ENCODE results near the gene PDE6D.

- TF ChIP-seq, protein P1, sequence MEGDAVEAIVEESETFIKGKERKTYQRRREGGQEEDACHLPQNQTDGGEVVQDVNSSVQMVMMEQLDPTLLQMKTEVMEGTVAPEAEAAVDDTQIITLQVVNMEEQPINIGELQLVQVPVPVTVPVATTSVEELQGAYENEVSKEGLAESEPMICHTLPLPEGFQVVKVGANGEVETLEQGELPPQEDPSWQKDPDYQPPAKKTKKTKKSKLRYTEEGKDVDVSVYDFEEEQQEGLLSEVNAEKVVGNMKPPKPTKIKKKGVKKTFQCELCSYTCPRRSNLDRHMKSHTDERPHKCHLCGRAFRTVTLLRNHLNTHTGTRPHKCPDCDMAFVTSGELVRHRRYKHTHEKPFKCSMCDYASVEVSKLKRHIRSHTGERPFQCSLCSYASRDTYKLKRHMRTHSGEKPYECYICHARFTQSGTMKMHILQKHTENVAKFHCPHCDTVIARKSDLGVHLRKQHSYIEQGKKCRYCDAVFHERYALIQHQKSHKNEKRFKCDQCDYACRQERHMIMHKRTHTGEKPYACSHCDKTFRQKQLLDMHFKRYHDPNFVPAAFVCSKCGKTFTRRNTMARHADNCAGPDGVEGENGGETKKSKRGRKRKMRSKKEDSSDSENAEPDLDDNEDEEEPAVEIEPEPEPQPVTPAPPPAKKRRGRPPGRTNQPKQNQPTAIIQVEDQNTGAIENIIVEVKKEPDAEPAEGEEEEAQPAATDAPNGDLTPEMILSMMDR (IDR thresholded peaks at IDR 0.05 in 4 of 5, conservative IDR thresholded peaks at IDR 0.05 in 1 of 5): no peak
- TF ChIP-seq POLR2A (IDR thresholded peaks at IDR 0.05): no peak
Measured at GRCh38 chr2:231745303-231746038, 35.6 kb downstream of the PDE6D start.

Measured in gastrocnemius medialis (tissue), 4 donors.